ENCODE data around the gene CYB561D2. TPM values are rescaled to one million over a fixed set of nuclear protein-coding genes. Genes with fewer than 3 reads are reported as not detected.

The CYB561D2 gene
- total and polyA plus RNA-seq, 9 of the 15 experiments (the other 6 are each of a cell fraction or from before 2014, with no cell fraction given): 4.2 to 16.6 (median 9.4) TPM

- peak; percentile 60; the same call in 1 of the 2 replicates for TF ChIP-seq ERF (CRISPR knock-in tag; IDR thresholded peaks at IDR 0.05)
- no peak for TF ChIP-seq TOE1 (IDR thresholded peaks at IDR 0.05; ENCODE audit: borderline replicate concordance)
- 0 out of 2 replicates have a peak, but pooled peaks have one; percentile 51 for TF ChIP-seq TOE1 (CRISPR knock-in tag; IDR thresholded peaks at IDR 0.05; ENCODE audit: borderline replicate concordance, low read depth)
- peak; percentile 52; the same call in 1 of the 2 replicates for TF ChIP-seq DMBX1 (CRISPR knock-in tag; IDR thresholded peaks at IDR 0.05; ENCODE audit: borderline replicate concordance)
- TF ChIP-seq ZFX (CRISPR knock-in tag; IDR thresholded peaks at IDR 0.05): peak; percentile 75
- TF ChIP-seq POLR2G (IDR thresholded peaks at IDR 0.05; ENCODE audit: low read depth, low read length): peak; percentile 86
- peak; percentile 97 for TF ChIP-seq ELF1 (tag; IDR thresholded peaks at IDR 0.05)
- TF ChIP-seq ZNF584 (CRISPR knock-in tag; IDR thresholded peaks at IDR 0.05; ENCODE audit: low read depth): peak; percentile 67; the same call in 1 of the 2 replicates
- 0 out of 2 replicates have a peak, but pooled peaks have one; percentile 3 for TF ChIP-seq JUND (IDR thresholded peaks at IDR 0.05; ENCODE audit: borderline replicate concordance, low read depth, low read length)
- no peak; the same call in 2 of the 3 replicates for TF ChIP-seq JUND (tag; IDR thresholded peaks at IDR 0.05; ENCODE audit: borderline replicate concordance, low read depth, low read length)
- TF ChIP-seq ZNF311 (CRISPR knock-in tag; IDR thresholded peaks at IDR 0.05): no peak
- TF ChIP-seq BACH1 (tag; IDR thresholded peaks at IDR 0.05): 0 out of 2 replicates have a peak, but pooled peaks have one; percentile 33
- 0 out of 4 replicates have a peak, but pooled peaks of 1 of the 2 experiments have one; percentile 62 for TF ChIP-seq TEAD1 (CRISPR knock-in tag; IDR thresholded peaks at IDR 0.05)
- TF ChIP-seq ZSCAN32 (CRISPR knock-in tag; IDR thresholded peaks at IDR 0.05): 0 out of 2 replicates have a peak, but pooled peaks have one; percentile 32
- peak; percentile 70 to 87; a peak in 2 of 4 replicates for TF ChIP-seq SIN3A (IDR thresholded peaks at IDR 0.05; ENCODE audit: borderline replicate concordance in 2 of 2, control insufficient read depth in 1 of 2, low read depth in 2 of 2, low read length in 2 of 2)
- 0 out of 2 replicates have a peak, but pooled peaks have one; percentile 34 for TF ChIP-seq MEF2D (tag; conservative IDR thresholded peaks at IDR 0.05; ENCODE audit: low read depth)
- peak; percentile 94 for TF ChIP-seq NR2C1 (IDR thresholded peaks at IDR 0.05)
- TF ChIP-seq NR2C1 (tag; IDR thresholded peaks at IDR 0.05): peak; percentile 96
- peak; percentile 69; the same call in 1 of the 2 replicates for TF ChIP-seq ZBTB9 (CRISPR knock-in tag; IDR thresholded peaks at IDR 0.05)
- TF ChIP-seq CHD2 (IDR thresholded peaks at IDR 0.05; ENCODE audit: low read depth, low read length): peak; percentile 59; the same call in 1 of the 2 replicates
- peak; percentile 29 for TF ChIP-seq MEIS2 (IDR thresholded peaks at IDR 0.05; ENCODE audit: partially characterized antibody)
- peak; percentile 31 for TF ChIP-seq PCBP1 (IDR thresholded peaks at IDR 0.05; ENCODE audit: low read depth, low read length, poor library complexity, severe bottlenecking)
- TF ChIP-seq YY1 (IDR thresholded peaks at IDR 0.05; ENCODE audit: borderline replicate concordance in 1 of 3, control insufficient read depth in 1 of 3, extremely low read depth in 1 of 3, insufficient read depth in 3 of 3, insufficient read length in 1 of 3, insufficient replicate concordance in 2 of 3, low read depth in 1 of 3, low read length in 2 of 3): peak in 1 of 3 experiments; percentile 17
- peak; percentile 97 for TF ChIP-seq SIX5 (IDR thresholded peaks at IDR 0.05; ENCODE audit: borderline replicate concordance in 1 of 2, insufficient read depth in 1 of 2, low read depth in 1 of 2, low read length in 2 of 2)
These were observed at the start of gene CYB561D2, which contains the start of gene NPRL2 (continued) for GRCh38 chr3:50350527-50351322.
